M059J (cell line): Measurements from ENCODE around the gene MTA3. TPM values are rescaled to one million over a fixed set of nuclear protein-coding genes. Genes with fewer than 3 reads are reported as not detected.

Experiments used
- DNase-seq: peaks from one replicate; pipeline ENCODE4 v3.0.0-alpha.2; 2012; ENCODE audit warnings: low read depth
- total RNA-seq: library from RNA; depleted of rRNA; stranded (reverse); fragments of >200 nt; shearing (Covaris generic); gene quantifications from 2 replicates; pipeline ENCODE4 v1.2.3, GENCODE V29; 2014

The MTA3 gene
- total RNA-seq, 1 experiment from 2014 or later: 25.0 TPM

DNA sequence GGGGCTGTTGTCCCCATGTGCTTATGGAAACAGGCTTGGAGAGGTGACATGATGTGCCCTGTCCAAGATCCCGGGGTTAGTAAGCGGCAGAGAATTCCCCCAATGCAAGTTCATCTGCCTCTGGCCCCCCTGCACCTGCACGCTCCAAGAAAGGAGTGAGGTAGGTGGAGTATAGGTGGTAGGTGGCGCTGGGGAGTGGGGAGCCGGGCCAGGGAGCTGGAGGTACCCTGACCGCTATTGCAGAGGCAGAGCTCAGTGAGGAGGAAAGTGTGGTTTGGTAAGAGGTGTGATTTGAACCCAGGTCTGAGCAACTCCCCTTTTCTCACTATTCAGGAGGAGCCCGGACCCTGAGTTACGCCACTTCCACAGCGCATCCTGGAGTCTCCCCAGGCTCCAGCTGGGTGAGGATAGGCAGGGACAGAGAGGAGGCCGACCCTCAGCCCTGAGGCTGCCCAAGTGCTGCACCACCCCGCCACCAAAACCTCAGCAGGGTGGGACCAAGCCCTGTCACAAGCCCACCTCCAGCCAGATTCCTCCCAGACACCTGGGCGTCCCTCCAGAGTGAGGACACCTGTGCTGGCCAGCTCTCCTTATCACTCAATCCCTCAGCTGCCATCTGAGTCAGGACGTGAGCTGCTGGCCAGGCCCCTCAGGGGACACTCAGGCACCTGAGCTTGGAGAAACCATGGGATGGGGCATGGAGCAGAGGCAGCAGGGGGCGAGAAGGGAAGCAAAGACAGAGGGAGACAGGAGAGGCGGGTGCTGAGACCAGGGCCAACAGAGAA, 218.3 kb downstream of the MTA3 start:
- no peak for DNase-seq

GRCh38 chr2:42787424-42787787, 219.0 kb downstream of the MTA3 start:
- no peak for DNase-seq

GRCh38 chr2:42787788-42788477, 219.5 kb downstream of the MTA3 start:
- no peak for DNase-seq

GRCh38 chr2:42788478-42788793, 220.0 kb downstream of the MTA3 start:
- no peak for DNase-seq

DNA sequence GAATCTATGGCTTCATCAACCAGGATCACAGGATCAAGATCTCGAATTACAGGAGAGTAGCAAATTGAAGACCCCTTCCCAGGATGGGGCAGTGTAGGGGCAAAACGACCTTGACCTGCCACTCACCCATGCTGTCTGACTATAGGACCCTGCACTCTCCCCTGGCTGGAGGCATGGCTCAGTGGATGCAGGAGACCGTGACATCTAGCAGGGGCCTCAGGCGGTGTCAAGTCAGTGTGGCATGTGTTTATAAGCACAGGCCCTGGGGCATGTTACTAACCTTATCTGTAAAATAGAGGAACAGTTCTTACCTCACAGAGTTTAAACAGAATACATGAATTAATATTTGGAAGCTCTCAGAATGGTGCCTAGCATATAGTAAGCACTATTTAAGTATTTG, 220.4 kb downstream of the MTA3 start:
- DNase-seq: peak; percentile 15

- DNase-seq: no peak
Observed at GRCh38 chr2:42789751-42790150, 221.3 kb downstream of the MTA3 start.

DNA sequence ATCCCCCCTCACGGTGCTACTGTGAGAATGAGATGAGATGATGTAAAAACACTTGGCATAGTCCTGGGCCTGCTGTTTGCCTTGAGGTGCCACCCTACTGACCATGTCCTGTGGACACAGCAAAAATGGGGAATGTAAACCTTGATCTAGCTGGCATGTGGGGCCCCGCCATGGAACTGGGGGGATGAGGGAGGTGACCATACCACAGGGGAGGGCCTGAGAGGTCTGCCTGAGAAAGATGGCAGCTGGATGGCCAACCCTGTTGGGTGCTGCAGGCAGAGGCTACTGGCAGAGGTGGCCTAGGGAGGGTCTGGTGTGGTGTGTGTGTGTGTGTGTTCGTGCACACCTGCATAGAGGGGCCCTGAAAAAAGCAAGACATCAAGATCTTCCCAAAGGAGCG, 223.2 kb downstream of the MTA3 start:
- DNase-seq: no peak

DNA sequence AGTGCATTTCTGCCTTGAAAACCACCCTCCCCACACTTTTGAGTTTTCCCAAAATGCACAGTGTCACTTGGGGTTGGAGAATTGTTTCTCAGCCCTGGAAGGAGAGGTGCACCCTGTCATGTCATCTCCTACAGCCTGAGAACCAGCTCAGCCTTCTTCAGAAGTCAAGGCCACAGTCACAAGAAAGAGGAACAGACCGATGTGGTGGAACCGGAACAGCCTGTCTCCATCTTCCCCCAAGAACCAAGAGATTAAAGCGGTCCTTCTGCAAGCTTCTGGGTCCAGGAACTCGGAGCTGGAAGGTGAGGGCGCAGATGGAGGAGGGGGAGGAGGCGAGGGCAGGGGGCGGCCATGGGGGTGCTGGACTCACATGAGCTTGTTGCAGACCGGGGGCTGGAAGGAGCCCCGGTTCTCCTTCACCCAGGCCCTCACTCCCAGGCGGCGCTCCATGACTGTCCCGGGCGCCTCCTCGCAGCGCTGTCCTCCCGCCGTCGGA, 223.7 kb downstream of the MTA3 start:
- no peak for DNase-seq

GRCh38 chr2:42792583-42793333, 224.3 kb downstream of the MTA3 start, which contains the start of gene HAAO:
TSS of gene HAAO (minus strand) at chr2:42792583. CDS start at chr2:42792536, 47 bp downstream.
- no peak for DNase-seq

- no peak for DNase-seq
Observed at GRCh38 chr2:42793334-42794270, 225.2 kb downstream of the MTA3 start.

DNA sequence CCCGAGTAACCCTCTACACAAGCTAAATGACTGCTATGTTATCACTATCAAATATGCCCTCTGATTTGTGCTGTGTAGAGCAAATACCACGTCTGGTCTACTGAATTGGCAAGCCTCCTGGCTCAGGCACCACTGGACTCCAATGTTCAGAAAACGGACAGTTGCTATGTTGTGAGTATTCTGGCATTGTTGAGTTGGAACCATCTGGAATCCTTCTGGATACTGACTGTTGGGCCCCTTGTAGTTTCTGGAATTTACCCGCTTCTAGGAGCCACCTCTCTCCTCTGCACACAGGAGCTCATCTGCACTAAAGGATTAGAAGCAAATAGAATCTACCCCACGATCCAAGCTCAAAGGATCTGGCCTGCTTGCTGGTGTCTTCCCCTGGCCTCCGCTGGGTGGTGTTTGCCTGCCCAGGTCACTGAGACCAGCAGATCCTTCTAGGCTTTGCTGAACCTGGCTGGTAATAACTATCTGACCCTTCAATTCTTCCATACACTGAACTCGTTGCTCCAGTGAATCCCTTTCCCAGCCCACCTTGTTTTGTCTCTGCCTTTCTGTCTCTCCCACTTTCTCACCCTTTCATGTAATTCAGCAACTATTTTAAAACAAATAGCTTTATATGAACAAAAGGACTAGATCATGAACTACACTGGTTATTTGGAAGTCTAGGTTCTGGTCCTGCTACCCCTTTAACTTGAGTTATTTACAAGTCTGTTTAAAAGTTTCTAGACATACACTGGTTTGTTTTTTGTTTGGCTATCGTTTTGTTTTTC, 226.0 kb downstream of the MTA3 start:
- DNase-seq: peak; percentile 12

DNA sequence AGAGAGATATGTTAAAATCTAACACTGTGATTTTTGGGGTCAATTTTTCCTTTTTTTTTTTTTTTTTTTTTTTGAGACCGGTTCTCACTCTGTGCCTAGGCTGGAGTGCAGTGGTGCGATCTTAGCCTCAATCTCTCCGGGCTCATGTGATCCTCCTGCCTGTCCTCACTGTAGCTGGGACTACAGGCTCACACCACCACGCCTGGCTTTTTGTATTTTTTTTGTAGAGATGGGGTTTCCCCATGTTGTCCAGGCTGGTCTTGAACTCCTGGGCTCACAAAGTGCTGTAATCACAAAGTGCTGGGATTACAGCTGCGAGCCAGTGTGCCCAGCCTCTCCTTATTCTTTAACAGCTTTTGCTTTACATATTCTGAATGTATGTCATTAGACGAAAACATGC, 226.8 kb downstream of the MTA3 start:
- DNase-seq: no peak

GRCh38 chr2:42795841-42796301, 227.4 kb downstream of the MTA3 start:
- no peak for DNase-seq

- DNase-seq: no peak
Observed at GRCh38 chr2:42796427-42797248, 228.2 kb downstream of the MTA3 start.

GRCh38 chr2:42797281-42797680, 228.8 kb downstream of the MTA3 start:
- DNase-seq: no peak

DNA sequence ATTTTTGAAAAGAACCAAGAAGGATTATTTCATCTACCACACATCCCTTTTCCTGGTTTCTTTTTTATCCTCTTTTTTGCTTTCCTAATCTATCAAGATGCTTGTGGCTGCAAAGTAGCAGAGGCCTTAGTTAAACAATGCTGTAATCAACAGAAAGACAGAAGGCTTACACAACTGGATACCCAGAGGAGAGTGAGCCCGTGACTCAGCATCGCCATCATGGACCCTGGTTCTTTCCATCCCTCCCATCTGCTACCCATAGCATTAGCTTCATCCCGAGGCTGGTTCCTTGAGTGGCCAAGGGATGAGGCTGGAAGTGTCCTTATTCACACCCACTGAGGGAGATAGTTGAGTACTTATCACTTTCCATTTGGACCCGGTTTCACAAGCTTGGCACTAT, 231.4 kb downstream of the MTA3 start:
- DNase-seq: no peak

DNA sequence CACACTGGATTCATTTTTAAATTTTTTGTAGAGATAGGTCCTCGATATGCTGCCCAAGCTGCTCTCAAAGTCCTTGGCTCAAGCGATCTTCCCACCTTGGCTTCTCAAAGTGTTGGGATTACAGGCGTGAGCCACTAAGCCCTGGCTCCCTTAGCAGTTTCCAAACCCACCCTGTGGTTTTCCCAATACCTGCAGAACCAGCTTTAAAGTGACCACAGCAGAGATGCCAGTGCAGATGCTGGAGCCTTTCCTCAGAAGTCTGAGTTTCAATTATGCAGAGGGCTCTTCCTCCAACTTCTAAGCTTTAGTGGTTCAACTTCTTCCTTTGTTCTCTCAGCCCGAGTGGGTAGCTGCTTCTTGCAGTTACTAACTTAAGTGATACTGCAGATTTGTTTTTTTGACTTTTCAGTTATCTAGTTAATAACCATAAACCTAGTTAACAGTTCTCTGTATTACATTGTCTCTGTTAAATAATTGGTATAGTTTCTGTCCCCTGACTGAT, 232.1 kb downstream of the MTA3 start:
- DNase-seq: no peak

- DNase-seq: no peak
Observed at GRCh38 chr2:42800981-42801380, 232.5 kb downstream of the MTA3 start.

DNA sequence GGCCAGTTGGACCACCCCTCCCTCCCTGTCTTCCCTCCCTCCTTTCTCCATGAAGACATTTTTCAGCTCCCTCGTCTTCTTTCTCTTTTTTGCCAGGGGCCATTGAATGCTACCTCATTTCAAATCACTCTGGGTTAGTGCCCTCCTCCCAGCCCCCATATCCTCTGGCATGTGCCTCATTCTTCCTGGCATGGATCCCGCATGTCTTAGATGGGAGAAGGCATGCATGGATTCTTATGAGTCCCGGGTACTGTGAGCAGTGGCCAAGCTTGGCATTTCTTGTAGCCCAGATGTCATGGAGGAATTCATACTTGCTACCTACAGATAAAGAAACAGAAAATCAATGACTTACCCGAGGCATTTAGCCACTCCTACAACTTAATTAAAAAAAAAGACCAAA, 232.9 kb downstream of the MTA3 start:
- peak; percentile 52 for DNase-seq
